GM18498 (cell line): ENCODE data around the gene SIX3.

Source experiments
- ATAC-seq: cut with Tn5 transposase; IDR thresholded peaks from one replicate; pipeline ENCODE4 v1.9.1; 2021; ENCODE audit warnings: mild to moderate bottlenecking, moderate library complexity; ENCODE audit not compliant: unreplicated experiment

Gene SIX3

GRCh38 chr2:44980751-44981713 lies 39.5 kb downstream of the SIX3 start:
- ATAC-seq, result no peak

DNA sequence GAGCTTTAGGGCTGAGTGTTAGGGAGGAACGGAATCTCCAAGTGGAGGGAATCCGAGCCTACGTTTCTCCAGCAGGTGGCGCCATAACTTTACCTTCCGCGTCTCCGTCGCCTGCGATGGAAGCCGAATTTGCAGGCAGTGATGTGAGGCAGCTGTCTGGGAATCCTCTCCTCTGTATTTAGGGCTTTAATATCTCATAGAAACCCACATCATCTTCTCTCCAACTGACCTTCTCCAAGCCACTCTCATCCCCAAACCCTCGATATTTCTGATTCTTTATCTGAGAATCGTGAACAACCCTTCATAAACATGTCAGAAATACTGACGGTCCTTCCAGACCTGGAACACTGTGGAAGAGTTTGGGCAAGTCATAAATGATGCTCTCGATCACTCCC lies 40.2 kb downstream of the SIX3 start:
- no peak for ATAC-seq

GRCh38 chr2:44983836-44984604 lies 42.5 kb downstream of the SIX3 start:
- no peak for ATAC-seq

DNA sequence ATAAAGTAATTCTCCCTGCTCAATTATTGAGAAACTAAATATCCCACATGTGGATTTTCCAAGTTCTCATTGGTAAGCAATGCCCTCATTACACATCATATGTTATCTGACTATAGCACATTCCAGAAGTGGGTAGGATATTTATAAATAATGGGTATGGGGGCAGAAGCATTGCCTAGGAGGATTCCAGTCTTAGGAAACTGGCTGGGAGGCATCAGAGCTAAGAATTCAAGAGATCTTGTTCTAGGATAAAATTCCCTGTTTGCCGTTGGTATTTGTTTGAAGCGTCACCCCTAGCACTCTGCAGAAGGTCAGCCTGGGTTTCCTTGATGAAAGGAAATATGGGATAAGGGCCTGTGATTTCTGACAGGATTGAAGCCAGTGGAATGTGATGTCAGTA lies 47.7 kb downstream of the SIX3 start:
- no peak for ATAC-seq

- ATAC-seq, result no peak
Observed at GRCh38 chr2:44994377-44994776, 52.9 kb downstream of the SIX3 start.
